Activated CD8-positive, alpha-beta memory T cell treated with anti-CD3 and anti-CD28 coated beads for 48 hours (primary cell): Measurements from ENCODE around the gene MOK.
"Not testable (repeated sequence)": the region's sequence is repeated elsewhere in the genome, so short reads cannot be mapped to it uniquely, and the experiment has no call there.

Source experiments
- DNase-seq, 3 experiments: peaks; one replicate each; pipeline ENCODE4 v3.0.0-alpha.2; 2020; ENCODE audit warnings: low read depth in 2 of 3, low spot score in 2 of 3

The MOK gene

DNA sequence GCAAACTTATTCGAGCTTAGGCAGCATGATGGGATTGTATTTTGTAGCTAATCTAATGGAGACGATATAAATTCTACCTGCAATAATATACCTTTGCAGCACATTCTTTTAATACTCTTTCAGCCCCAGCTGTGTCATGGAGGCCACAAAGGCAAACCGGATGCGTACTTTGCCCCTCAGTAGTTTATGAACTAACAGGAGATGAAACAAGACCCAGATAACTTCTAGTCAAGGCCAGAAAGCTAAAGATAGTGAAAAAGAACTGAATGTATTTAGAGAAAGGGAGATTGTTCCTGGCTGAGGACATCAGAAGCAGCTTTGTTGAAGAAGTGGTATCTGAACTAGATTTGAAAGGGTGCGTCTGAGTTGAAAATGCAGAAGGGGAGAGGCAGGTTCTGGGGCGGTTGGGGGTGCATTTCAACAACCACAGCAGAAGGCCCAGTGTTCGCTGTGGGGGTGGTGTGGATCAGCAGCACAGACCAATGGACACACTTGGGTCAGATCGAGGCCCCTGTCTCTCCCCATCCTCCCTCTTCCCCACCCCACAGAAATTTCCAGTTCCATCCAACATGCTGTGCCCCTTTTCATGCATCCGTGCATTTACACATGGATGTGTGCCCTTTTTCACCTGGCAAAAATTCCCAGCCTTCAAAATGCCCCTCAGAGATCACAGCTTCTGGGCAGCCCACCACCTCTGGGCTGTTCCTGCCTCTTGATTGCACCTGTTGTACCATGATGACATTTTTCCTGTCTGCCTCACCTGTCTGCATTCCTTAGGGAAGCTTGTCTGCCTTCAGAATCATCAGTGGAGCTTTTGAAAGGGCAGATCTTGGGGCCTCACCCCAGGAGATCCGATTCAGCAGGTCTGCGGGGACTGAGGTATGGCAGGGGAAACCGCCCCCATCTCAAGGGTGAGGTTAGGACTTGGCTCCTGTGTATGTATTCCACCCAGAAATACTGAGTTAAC is 16.8 kb upstream of the MOK start:
- no peak for DNase-seq

DNA sequence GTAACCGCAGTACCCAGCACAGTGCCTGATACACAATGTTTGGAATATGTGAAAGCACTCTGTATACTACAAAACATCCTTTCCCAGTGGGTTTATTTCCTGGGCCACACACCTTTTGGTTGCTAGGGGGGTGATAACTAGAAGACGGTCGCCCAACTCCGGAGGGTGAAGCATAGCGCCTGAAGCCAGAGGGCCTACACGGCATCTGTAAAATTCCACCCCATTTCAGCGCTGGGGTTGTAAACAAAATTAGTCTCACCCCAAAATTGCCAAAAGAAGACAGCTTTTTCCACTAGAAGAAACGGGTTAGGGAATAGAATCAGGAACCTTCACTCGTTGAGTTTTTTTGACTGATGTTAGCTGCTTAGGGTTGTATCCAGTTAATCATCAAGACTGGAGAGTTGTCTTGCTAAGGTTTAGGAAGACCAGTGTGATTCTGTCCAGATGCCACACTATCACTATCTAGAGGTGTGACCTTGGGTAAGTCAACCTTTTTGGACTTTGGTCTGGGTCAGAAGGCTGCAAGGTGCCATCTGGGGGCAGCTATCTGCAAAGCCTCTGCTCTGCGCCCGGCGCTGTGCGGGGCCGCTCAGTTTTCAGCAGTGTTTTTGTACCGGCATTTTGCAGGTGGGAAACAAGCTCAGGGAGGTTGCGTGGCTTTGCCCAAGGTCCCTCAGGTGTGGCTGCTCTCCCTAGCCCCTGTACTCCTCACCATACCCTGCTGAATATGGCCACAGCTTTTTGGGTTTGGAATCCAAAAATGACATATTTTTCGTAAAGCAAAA is 15.9 kb upstream of the MOK start:
- no peak for DNase-seq

DNA sequence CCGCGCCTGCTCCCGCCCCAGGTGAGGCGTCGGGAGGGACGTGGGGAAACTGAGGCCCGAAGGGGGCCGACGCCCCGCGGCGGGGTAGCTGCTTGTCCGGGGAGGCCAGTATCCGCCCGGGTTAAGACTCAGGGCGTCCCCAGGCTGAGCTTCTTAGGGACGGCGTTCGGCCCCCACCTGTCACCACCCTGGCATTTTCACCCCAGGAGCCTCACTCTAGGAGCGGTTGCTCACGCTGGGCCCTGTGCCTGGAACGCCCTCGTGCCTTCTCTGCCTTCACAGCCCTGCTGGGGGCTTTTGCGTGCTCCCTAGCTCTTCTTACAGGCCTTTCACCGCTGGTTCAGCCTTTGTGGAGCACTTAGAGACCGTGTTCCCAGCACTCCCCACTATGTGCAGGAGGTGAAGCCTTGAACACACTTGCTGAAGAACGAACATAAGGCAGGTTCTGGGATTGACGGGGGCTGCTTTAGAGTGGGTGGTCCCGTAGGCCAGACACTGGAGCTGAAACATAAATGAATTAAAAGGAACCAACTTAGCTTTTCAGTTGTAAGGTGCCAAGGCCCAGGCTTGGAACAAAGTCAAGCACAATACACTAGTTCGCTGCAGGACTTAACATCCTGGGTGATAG is 15.2 kb upstream of the MOK start:
- DNase-seq, result peak in 1 of 3 experiments; percentile 14

DNA sequence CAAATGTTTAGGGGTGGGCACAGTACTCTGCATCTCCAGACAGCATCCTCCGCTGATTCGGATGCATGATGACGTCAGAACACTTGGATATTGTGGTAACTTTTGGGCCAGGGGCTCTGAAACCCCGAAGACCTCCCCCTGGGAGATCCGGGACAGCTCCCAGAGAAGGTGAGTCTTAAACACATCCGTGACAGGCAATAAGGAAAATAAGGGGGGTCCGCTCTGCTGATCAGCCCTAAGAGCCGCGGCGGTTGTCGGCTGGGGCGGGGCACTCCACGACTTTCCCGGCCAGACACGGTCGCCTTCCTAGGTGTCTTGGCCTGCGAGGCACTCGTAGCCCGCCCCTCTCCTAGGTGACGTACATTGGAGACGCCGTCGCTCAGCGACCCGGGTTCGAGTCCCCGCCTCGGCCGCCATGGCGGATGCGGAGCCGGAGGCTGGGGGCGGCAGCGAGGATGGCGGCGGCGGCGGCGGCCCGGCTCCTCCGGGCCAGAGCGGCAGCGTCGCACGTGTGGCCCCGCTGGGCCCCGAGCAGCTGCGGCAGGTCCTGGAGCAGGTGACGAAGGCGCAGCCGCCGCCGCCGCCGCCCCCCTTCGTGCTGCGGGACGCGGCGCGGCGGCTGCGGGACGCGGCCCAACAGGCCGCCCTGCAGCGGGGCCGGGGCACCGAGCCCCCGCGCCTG is 14.5 kb upstream of the MOK start, which contains the start of gene ZNF839:
Gene ZNF839, plus strand, starts transcription at position 396 of the 682 bp plus-strand sequence. Its CDS starts 20 bp downstream, at position 416.
- DNase-seq, result peak; percentile 85 to 94 (median 92)

DNA sequence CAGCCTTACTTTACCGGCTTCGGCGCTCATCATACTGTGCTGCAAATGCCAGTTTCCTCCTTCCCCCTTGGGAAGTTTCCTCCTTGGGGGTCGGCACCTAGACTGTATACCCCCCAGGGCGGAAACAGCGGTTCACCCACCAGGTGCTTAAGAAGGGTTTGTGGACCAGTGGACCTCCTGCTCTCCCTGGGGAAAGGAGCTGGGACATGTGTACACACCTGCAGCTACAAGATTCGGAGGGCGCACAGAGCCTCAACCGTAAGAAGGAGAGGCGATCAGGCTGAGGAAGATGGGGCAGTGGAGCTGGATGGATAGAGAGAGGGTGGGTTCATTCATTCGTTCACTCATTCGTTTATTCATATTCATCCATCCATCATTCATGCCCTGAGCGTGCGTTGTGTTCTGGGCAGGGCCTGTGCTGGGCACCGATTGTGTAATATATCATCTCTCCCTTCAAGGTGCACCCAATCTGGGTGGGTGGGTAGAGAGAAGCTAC is 13.9 kb upstream of the MOK start:
- DNase-seq, result no peak

DNA sequence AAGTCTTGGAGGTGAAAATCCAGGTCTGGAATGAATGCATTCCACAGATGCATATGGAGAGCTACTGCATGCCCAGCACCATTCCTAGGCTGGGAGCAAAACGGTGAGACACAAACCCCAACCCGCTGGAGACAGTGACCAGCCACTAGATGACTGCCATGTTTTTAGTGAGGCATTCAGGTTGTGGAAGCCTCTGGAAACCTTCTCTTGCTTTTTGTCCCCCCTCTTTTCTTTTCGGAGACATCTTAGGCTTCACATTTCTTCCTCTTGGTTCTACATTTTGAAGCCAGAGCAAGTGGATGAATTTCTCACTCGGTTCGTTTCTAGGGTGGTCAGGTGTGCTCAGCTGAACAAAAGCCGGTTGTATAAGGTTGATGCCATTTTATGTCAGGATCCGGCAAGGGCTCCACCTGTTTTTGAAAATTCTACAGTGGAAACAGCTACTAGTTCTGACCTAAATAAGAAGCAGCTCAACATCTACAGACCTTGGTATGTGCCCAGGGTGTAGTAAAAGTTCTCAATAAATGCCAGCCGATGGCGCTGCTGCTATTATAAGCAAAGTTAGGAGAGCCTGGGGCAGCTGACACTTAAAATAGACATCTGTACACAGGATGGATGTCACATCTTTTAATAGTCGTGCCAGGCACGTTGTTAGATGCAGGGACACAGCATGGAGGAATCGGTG is 12.7 kb upstream of the MOK start:
- peak in 1 of 3 experiments; percentile 17 for DNase-seq

DNA sequence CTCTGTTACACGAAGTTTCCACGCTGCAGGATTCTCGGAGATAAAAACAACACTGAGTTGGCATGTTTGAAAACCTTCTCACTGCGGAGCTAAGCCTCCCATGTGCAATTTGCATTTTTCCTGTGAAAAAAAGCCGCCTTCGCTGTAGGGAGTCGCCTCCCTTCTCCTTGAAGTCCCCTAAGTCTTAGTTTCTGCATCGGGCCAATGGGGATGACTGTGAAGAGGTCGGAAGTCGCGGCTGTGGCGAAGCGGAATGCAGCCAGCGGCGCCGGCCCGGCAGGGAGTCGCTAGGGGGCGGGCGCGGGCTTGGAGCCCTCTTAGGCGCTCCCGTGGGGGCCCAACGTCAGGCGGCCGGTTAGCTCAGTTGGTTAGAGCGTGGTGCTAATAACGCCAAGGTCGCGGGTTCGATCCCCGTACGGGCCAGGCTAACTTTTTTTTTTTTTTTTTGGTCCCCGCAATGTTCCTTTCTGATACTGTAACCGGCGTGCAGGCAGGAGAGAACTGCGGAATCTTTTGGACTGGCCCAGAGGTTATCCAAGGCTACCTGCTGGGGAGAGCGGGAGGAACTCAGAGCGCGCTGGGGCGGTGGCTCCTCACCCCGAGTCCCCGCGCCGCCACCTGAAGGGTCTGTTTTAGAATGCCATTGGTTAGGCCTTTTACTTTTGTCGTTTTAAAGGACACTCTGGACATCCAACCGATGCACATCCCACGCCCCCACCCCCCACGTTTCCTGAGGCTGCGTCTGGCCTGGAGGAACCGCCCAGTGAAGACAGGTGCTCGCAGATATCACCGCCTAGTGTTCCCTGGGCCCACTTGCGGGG is 12.0 kb upstream of the MOK start:
- DNase-seq, result peak; percentile 94 to 100 (median 100)

DNA sequence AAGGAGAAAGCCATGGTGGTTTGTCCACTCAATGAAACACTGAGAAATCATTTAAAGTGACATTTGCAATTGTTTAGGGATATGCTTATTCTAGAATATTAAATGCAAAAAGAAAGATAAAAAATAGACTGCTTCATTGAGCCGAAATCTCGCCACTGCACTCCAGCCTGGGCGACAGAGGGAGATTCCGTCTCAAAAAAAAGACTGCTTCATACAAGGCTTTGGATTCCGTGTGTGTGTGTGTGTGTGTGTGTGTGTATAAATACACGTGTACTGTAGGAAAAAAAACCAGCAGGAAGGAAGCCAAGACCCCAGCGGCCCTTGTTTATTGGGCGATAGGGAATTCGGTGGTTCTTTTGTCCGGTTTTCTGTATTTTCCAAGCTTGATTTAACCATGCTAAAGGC is 11.4 kb upstream of the MOK start:
- no peak for DNase-seq

DNA sequence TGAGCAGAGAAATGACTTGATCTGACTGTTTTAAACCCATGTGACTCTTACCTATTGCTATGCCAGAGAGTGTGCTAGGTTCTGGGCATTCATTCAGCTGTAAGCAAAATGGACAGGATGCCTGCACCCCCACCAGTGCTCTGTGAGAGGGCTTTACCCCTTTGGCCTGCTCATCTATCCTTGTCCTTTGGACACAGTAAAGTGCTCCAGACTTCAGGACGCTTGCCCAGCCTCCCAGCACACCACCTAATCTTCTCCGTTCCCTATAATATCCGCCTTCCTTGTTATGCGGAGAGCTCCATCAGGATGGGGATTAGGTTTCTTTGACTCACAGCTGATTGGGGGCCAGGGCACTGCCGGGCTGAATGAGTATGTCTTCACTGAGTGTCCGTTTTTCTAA is 10.2 kb upstream of the MOK start:
- no peak for DNase-seq

DNA sequence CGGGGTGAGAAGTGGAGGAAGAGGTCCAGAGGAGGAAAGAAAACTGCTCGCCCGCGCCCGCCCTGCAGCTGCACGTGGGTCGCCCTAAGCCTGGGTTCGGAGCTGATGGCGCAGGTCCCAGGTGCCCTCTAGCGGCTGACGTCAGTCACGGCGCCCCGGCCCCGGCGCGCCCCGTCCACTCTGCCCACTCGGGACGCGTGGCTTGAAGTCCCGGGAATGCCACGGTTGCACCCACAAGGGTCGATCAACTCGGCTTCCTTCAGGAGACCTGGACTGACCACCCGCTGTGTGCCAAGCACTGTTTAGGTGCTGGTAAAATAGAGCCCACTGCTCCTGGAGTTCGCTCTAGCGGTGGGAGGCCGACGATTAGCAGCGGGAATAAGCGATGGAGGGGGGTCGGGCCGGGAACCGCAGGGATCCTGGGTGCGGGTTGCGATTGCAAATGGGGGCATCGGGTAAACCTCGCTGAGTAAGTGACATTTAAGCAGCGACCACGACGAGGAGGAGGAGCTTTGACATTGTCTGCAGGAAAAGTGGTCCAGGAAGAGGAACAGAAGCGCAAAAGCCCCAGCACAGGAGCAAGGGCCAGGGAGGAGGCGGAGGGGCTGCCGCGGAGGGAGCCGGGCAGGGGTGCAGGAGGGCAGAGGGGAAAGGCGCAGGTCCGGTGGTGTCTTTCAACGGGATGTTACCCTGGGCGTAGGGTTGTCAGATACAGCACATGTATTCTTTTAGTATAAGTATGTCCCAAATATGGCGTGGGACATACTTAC is 9.5 kb upstream of the MOK start:
- peak; percentile 58 to 63 (median 60) for DNase-seq

DNA sequence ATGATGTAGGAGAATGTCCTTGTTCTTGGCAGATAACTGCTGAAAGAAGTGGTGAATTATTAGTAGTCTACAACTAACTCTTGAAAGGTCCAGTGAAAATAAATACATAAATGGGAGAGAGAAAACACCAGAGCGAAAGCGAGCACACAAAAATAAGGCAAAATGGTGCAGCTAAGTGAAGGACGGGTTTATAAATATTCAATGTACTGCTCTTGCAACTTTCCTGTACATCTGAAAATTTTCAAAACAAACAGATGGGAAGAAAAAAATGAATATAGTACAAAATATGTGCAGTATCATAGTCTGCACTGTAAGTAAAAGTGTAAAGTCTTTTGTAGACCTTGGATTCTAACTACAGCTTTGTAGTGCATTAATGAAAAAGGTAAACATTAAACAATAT is 1.3 kb downstream of the MOK start:
- DNase-seq, result no peak

DNA sequence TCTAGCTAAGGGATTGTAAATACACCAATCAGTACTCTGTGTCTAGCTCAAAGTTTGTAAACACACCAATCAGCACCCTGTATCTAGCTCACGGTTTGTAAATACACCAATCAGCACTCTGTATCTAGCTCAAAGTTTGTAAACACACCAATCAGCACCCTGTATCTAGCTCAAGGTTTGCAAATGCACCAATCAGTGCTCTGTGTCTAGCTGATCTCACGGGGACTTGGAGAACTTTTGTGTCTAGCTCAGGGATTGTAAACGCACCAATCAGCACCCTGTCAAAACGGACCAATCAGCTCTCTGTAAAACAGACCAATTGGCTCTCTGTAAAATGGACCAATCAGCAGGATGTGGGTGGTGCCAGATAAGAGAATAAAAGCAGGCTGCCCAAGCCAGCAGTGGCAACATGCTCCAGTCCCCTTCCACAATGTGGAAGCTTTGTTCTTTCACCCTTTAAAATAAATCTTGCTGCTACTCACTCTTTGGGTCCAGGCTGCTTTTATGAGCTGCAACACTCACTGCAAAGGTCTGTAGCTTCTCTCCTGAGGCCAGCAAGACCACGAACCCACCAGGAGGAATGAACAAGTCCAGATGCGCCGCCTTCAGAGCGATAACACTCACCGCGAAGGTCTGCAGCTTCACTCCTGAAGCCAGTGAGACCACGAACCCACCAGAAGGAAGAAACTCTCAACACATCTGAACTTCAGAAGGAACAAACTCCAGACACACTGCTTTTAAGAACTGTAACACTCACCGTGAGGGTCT is 6.5 kb downstream of the MOK start:
- DNase-seq, result not testable (repeated sequence)

DNA sequence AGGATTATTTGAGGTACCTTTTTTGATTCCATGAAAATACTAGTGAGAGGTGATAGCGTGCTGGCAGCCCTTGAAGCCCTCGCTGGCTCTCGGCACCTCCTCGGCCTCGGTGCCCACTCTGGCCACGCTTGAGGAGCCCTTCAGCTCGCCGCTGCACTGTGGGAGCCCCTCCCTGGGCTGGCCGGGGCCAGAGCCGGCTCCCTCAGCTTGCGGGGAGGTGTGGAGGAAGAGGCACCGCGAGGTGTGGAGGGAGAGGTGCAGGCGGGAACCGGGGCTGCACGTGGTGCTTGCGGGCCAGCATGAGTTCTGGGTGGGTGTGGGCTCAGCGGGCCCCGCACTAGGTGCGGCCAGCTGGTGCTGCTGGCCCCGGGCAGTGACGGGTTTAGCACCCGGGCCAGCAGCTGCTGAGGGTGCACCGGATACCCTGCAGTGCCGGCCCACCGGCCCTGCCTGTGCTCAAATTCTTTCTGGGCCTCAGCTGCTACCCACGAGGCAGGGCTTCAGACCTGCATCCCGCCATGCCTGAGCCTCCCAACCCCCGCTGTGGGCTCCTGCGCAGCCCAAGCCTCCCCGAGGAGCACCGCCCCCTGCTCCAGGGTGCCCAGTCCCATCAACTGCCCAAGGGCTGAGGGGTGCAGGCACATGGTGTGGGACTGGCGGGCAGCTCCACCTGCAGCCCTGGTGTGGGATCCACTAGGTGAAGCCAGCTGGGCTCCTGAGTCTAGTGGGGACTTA is 7.4 kb downstream of the MOK start:
- no peak for DNase-seq

DNA sequence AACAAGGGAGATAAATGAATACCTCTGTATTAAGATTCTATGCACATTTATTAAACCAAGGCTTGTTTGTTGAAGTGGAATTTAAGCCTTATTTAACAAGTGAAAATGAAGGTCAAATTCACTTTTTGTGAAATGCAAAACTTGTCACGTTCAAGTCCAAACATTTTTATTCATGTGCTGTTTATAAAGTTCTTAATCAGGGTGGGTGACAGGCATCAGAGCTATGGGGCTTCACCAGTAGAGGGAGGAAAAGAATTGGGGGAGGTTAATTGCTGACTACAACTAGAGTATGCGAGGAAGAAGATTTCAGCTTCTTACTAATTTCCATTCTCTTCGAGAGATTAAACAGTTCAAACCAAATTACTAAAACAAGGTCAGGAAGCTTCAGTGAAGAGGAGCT is 9.7 kb downstream of the MOK start:
- no peak for DNase-seq

DNA sequence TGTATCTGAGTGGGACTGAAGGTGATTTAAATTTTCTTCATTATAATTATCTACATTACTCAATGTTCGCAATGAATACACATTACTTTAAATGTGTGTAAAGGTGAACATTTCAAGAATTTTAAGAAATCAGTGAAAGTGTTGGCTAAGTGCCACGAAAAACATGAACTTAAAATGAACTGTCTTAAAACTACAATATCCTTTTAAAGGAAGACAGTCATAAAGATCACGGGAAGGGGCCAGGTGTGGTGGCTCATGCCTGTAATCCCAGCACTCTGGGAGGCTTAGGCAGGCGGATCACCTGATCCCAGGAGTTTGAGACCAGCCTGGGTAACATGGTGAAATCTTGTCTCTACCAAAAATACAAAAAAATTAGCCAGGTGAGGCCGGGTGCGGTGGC is 11.2 kb downstream of the MOK start:
- DNase-seq, result no peak

DNA sequence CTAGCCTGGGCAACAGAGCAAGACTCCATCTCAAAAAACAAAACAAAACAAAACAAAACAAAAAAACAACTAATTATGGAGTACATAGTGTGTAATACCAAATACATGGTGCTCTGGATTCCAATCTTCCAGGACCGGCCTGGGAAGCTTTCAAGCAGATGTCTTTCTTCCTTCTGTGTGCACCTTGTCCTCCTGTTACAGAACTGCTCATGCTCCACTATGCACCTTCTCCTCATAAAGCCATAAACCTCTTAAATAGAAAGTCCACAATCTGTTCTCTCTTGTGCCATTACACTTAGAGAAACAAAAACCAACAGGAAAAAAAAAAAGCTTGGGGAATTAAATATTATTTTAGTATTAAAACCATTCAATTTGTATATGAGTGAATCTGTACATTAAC is 12.5 kb downstream of the MOK start:
- DNase-seq, result no peak

DNA sequence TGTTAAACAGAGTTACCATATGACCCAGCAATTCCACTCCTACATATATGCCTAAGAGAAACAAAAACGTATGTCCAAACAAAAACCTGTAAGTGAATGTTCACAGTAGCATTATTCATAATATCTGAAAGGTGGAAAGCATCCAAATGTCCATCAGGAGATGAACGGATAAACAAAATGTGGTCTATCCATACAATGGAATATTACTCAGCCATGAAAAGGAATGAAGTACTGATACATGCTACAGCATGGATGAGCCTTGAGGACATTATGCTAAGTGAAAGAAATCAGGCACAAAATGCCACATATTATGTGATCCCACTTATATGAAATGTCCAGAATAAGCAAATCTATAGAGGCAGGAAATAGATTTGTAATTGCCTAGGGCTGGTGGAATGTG is 16.8 kb downstream of the MOK start:
- no peak for DNase-seq
